Mammary epithelial cell (primary cell): ENCODE results near the gene TMEM86B.

Experiments
- CTCF ChIP-seq, 2 donors: IDR thresholded peaks in 1 of 2; conservative IDR thresholded peaks in 1 of 2; 2 replicates each; pipeline ENCODE4 v1.5.1; 2011 to 2012; ENCODE audit warnings: inconsistent platforms in 2 of 2, low read length in 2 of 2, mild to moderate bottlenecking in 2 of 2, control low read depth in 1 of 2, low read depth in 1 of 2; ENCODE audit not compliant: insufficient read depth in 1 of 2; ENCODE audit errors: extremely low read depth in 1 of 2
- EZH2 ChIP-seq: IDR thresholded peaks from 2 replicates; pipeline ENCODE4 v1.6.1; 2012; ENCODE audit warnings: low read length, inconsistent platforms, borderline replicate concordance

GRCh38 chr19:55266404-55266803 is 37.8 kb upstream of the TMEM86B start:
- no peak for TF ChIP-seq CTCF (conservative IDR thresholded peaks at IDR 0.05 in 1 of 2, IDR thresholded peaks at IDR 0.05 in 1 of 2; ENCODE audit: extremely low read depth in 1 of 2, insufficient read depth in 1 of 2, low read depth in 1 of 2, low read length in 2 of 2)
- no peak for TF ChIP-seq EZH2
